Neural progenitor cell (in vitro differentiated cells): Measurements from ENCODE around the gene USP49.

Experiments used
- EZH2 ChIP-seq: fragments of 200-600 bp; sonication (generic); IDR thresholded peaks from 2 replicates; pipeline ENCODE4 v1.6.1; 2017; ENCODE audit warnings: antibody characterized with exemption, mild to moderate bottlenecking, moderate library complexity
- TF ChIP-seq, protein P1 (sequence below): fragments of 200-600 bp; sonication (generic); IDR thresholded peaks from 2 replicates; pipeline ENCODE4 v1.5.1; 2017; ENCODE audit warnings: antibody characterized with exemption, mild to moderate bottlenecking

DNA sequence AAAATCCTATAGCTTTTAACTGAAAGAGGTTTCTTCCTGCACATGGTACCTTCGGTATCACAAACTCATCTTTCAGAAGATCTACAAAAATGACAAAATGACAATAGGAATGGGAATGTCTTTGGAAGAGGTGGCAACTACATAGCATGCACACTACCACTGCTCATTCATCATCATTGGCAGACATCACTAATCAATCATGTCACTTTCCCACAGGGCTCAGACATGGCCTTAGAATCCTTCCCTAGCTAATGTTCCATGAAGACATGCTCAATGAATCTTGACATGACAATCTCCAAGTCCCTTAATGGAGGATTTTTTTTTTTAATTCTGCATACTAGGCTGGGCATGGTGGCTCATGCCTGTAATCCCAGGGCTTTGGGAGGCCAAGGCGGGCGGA lies 144.8 kb downstream of the USP49 start:
- TF ChIP-seq, protein P1, sequence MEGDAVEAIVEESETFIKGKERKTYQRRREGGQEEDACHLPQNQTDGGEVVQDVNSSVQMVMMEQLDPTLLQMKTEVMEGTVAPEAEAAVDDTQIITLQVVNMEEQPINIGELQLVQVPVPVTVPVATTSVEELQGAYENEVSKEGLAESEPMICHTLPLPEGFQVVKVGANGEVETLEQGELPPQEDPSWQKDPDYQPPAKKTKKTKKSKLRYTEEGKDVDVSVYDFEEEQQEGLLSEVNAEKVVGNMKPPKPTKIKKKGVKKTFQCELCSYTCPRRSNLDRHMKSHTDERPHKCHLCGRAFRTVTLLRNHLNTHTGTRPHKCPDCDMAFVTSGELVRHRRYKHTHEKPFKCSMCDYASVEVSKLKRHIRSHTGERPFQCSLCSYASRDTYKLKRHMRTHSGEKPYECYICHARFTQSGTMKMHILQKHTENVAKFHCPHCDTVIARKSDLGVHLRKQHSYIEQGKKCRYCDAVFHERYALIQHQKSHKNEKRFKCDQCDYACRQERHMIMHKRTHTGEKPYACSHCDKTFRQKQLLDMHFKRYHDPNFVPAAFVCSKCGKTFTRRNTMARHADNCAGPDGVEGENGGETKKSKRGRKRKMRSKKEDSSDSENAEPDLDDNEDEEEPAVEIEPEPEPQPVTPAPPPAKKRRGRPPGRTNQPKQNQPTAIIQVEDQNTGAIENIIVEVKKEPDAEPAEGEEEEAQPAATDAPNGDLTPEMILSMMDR: no peak
- TF ChIP-seq EZH2: no peak
